Astrocyte of the spinal cord (primary cell): ENCODE measurements around the gene FIBP.
"Not testable (repeated sequence)": the region's sequence is repeated elsewhere in the genome, so short reads cannot be mapped to it uniquely, and the experiment has no call there.

ENCODE experiments used
- DNase-seq: peaks from one replicate; pipeline ENCODE4 v3.0.0; 2011; ENCODE audit warnings: low read depth, low spot score
- H3K4me3 ChIP-seq: 2 replicates; pipeline ENCODE4 v1.5.1; 2011; ENCODE audit warnings: low read depth, mild to moderate bottlenecking, low read length, moderate library complexity
- CTCF ChIP-seq: IDR thresholded peaks from 2 replicates; pipeline ENCODE4 v1.5.1; 2012; ENCODE audit warnings: low read depth, mild to moderate bottlenecking, low read length, inconsistent platforms
- in situ Hi-C: cut with HindIII; loops from 2 replicates; pipeline ENCODE4 v1.10.0; 2017; ENCODE audit warnings: low sequenced_read_pairs

The FIBP gene

GRCh38 chr11:65850217-65851082, 37.8 kb downstream of the FIBP start:
- no peak for TF ChIP-seq CTCF
- no peak for DNase-seq
- in situ Hi-C loops = no loop called here
- H3K4me3 ChIP-seq = no peak overlapping the region

- DNase-seq = no peak
- in situ Hi-C loops = no loop called here
Observed at GRCh38 chr11:65849771-65850216, 38.5 kb downstream of the FIBP start.

GRCh38 chr11:65849366-65849765, 38.9 kb downstream of the FIBP start:
- no peak for TF ChIP-seq CTCF
- H3K4me3 ChIP-seq = no peak overlapping the region
- no peak for DNase-seq
- in situ Hi-C loops = no loop called here

More at GRCh38 chr11:65849771-65850216, 38.5 kb downstream of the FIBP start:
- TF ChIP-seq CTCF = no peak
- no peak overlapping the region for H3K4me3 ChIP-seq

GRCh38 chr11:65848693-65849092, 39.6 kb downstream of the FIBP start:
- H3K4me3 ChIP-seq, in situ Hi-C loops, DNase-seq: not testable (repeated sequence)

- in situ Hi-C loops = no loop called here
- no peak for TF ChIP-seq CTCF
- no peak overlapping the region for H3K4me3 ChIP-seq
- DNase-seq = no peak
Observed at GRCh38 chr11:65847746-65848145, 40.5 kb downstream of the FIBP start.

- in situ Hi-C loops = no loop called here
- H3K4me3 ChIP-seq = no peak overlapping the region
- no peak for DNase-seq
- no peak for TF ChIP-seq CTCF
Observed at GRCh38 chr11:65844231-65844872, 43.9 kb downstream of the FIBP start.

GRCh38 chr11:65843811-65844210, 44.5 kb downstream of the FIBP start:
- DNase-seq = no peak
- H3K4me3 ChIP-seq = no peak overlapping the region
- TF ChIP-seq CTCF = no peak
- in situ Hi-C loops = no loop called here
